OCI-LY1 (cell line): ENCODE measurements around the gene EFR3B.

Experiments
- EZH2 ChIP-seq: fragments of 200-600 bp; sonication (generic), shearing (Covaris generic); IDR thresholded peaks from 2 replicates; pipeline ENCODE4 v1.8.0; 2017; ENCODE audit warnings: borderline replicate concordance, mixed run types, mild to moderate bottlenecking, antibody characterized with exemption, low read length, moderate library complexity, mixed read lengths
- TF ChIP-seq, protein P1 (sequence below): fragments of 200-600 bp; sonication (generic), shearing (Covaris generic); IDR thresholded peaks from 2 replicates; pipeline ENCODE4 v1.5.1; 2017; ENCODE audit warnings: mild to moderate bottlenecking, antibody characterized with exemption, low read length, moderate library complexity, mixed read lengths

GRCh38 chr2:25089605-25090315 lies 47.9 kb downstream of the EFR3B start:
- TF ChIP-seq, protein P1, sequence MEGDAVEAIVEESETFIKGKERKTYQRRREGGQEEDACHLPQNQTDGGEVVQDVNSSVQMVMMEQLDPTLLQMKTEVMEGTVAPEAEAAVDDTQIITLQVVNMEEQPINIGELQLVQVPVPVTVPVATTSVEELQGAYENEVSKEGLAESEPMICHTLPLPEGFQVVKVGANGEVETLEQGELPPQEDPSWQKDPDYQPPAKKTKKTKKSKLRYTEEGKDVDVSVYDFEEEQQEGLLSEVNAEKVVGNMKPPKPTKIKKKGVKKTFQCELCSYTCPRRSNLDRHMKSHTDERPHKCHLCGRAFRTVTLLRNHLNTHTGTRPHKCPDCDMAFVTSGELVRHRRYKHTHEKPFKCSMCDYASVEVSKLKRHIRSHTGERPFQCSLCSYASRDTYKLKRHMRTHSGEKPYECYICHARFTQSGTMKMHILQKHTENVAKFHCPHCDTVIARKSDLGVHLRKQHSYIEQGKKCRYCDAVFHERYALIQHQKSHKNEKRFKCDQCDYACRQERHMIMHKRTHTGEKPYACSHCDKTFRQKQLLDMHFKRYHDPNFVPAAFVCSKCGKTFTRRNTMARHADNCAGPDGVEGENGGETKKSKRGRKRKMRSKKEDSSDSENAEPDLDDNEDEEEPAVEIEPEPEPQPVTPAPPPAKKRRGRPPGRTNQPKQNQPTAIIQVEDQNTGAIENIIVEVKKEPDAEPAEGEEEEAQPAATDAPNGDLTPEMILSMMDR: no peak
- TF ChIP-seq EZH2: no peak
